OCI-LY1 (cell line): ENCODE data around the gene EGFL7.

Experiments
- CTCF ChIP-seq: fragments of 200-600 bp; sonication (generic), shearing (Covaris generic); IDR thresholded peaks from 2 replicates; pipeline ENCODE4 v1.5.1; 2017; ENCODE audit warnings: mild to moderate bottlenecking, antibody characterized with exemption, low read length, moderate library complexity, mixed read lengths
- EZH2 ChIP-seq: fragments of 200-600 bp; sonication (generic), shearing (Covaris generic); IDR thresholded peaks from 2 replicates; pipeline ENCODE4 v1.8.0; 2017; ENCODE audit warnings: borderline replicate concordance, mixed run types, mild to moderate bottlenecking, antibody characterized with exemption, low read length, moderate library complexity, mixed read lengths

DNA sequence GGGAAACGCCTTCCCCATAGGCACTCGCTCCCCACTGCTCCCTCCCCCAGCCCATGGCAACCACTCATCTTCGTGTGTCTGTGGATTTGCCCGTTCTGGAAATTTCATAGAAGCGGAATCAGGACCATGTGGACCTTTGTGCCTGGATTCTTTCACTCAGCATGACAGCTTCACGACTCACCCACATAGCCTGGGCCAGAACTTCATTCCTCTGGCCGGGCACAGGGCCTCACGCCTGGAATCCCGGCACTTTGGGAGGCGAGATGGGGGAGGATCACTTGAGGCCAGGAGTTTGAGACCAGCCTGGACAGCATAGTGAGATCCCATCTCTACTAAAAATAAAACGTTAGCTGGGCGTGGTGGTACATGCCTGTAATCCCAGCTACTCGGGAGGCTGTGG is 37.6 kb downstream of the EGFL7 start:
- TF ChIP-seq CTCF, result no peak
- TF ChIP-seq EZH2, result no peak
